Chondrocyte (in vitro differentiated cells): Measurements from ENCODE around the gene ARFGEF3. TPM values are rescaled to one million over a fixed set of nuclear protein-coding genes. Genes with fewer than 3 reads are reported as not detected.

ENCODE experiments used
- DNase-seq: peaks from one replicate; pipeline ENCODE4 v3.0.0; 2021; ENCODE audit warnings: mixed read lengths, low spot score
- H3K27ac Mint-ChIP-seq: one replicate; pipeline ENCODE4 v1.8.0; 2021; ENCODE audit warnings: mild to moderate bottlenecking, moderate library complexity, mixed read lengths; ENCODE audit not compliant: unreplicated experiment
- H3K27me3 Mint-ChIP-seq: 2 replicates; pipeline ENCODE4 v1.8.0; 2021; ENCODE audit warnings: low read depth, mixed read lengths
- H3K36me3 Mint-ChIP-seq: 2 replicates; pipeline ENCODE4 v1.8.0; 2021; ENCODE audit warnings: low read depth, mixed read lengths
- H3K4me1 Mint-ChIP-seq: 2 replicates; pipeline ENCODE4 v1.8.0; 2021; ENCODE audit warnings: low read depth, mild to moderate bottlenecking, mixed read lengths
- H3K4me3 Mint-ChIP-seq: one replicate; pipeline ENCODE4 v1.8.0; 2021; ENCODE audit warnings: mild to moderate bottlenecking, moderate library complexity, mixed read lengths; ENCODE audit not compliant: unreplicated experiment
- H3K9me3 Mint-ChIP-seq: 2 replicates; pipeline ENCODE4 v1.8.0; 2021; ENCODE audit warnings: low read depth, mixed read lengths
- total RNA-seq: library from RNA; stranded (reverse); gene quantifications from 3 replicates; pipeline ENCODE4 v1.2.1, GENCODE V29; 2021
- TF ChIP-seq, protein P1 (sequence below): fragments of 200-600 bp; sonication (generic); IDR thresholded peaks from 2 replicates; pipeline ENCODE4 v1.5.0; 2021; ENCODE audit warnings: antibody characterized with exemption, mild to moderate bottlenecking, moderate library complexity

Gene ARFGEF3
- total RNA-seq, 1 donor from 2014 or later, result 2.7 TPM

DNA sequence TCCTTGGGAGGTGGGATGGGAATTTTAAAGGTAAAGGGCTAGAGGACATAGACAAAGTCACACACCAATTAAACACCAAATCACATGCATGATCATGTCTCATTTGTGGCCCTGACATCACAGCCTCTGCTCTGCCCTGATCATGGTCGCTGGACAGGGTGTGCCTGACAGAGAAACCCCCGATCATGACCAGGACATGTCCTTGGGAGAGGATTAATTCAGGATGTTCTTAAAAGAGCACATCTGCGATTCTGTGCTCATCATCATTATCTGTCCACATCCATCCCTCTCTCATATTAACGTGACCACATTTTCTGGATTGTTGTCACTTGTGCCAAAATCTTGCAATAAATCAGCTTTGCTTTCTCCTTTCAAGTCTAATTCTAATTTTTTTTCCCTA lies 64.2 kb downstream of the ARFGEF3 start:
- H3K4me1 Mint-ChIP-seq, result no peaks in the 10 kb centered on the region
- H3K36me3 Mint-ChIP-seq, result no peaks in the 10 kb centered on the region
- H3K27ac Mint-ChIP-seq, result no peak overlapping the region
- no peak for DNase-seq
- no peak overlapping the region for H3K4me3 Mint-ChIP-seq
- TF ChIP-seq, protein P1, sequence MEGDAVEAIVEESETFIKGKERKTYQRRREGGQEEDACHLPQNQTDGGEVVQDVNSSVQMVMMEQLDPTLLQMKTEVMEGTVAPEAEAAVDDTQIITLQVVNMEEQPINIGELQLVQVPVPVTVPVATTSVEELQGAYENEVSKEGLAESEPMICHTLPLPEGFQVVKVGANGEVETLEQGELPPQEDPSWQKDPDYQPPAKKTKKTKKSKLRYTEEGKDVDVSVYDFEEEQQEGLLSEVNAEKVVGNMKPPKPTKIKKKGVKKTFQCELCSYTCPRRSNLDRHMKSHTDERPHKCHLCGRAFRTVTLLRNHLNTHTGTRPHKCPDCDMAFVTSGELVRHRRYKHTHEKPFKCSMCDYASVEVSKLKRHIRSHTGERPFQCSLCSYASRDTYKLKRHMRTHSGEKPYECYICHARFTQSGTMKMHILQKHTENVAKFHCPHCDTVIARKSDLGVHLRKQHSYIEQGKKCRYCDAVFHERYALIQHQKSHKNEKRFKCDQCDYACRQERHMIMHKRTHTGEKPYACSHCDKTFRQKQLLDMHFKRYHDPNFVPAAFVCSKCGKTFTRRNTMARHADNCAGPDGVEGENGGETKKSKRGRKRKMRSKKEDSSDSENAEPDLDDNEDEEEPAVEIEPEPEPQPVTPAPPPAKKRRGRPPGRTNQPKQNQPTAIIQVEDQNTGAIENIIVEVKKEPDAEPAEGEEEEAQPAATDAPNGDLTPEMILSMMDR, result no peak
- no peaks in the 10 kb centered on the region for H3K27me3 Mint-ChIP-seq
- no peaks in the 10 kb centered on the region for H3K9me3 Mint-ChIP-seq

DNA sequence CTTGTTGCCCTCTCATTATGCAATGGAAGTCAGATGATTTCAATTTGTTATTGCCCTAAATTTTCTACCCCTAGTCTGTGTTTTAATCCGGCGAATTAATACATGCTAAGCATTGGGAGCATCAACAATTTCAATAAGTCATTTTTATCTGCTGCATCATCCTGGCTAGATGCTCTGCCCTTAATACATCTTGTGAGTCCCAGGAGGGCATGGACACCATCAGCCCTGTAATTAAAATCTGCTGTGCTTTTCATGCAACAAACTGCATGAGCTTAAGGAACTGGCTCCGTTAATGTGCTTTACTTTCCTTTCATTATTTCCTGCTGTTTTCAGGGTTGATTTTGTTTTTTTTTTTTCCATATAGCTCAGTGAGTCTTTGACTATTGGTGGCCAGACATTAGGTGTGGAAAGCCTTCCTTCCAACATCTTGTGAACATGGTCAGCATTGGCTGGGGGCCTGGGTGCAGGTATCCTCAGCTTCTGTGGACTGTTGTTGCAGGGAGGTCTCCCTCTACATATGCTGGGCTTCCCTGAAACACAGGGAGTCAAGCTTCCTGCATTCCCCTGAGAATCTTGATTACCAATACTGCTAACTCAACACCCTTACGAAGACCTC lies 65.1 kb downstream of the ARFGEF3 start:
- no peak for DNase-seq
- Mint-ChIP-seq H3K4me1 (no peaks in the 10 kb centered on the region), H3K27me3 (no peaks in the 10 kb centered on the region), H3K27ac (no peak overlapping the region), H3K4me3 (no peak overlapping the region), H3K9me3 (no peaks in the 10 kb centered on the region), H3K36me3 (no peaks in the 10 kb centered on the region)
- TF ChIP-seq, protein P1, result no peak

DNA sequence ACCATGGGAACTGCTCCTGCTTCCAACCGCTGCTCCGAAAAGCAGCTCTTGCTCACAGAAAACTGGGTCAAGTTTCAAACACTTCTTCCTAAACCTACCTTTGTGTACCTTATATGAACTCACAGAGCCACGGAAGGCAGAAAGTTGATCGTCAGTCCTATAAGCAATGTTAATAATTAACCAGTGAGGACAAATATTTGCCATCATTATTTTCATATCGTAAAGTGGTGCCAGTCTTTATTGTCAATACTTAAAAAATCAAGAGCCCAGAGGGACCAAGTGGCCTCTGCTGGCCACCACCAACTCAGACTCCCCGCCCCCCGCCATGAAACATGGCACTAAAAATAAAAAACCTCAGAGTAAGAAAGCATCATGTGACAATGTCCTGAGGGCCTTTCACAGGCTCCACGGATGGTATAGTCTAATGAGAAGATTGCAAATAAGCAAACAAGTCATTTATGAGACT lies 65.6 kb downstream of the ARFGEF3 start:
- TF ChIP-seq, protein P1, result no peak
- no peaks in the 10 kb centered on the region for H3K4me1 Mint-ChIP-seq
- H3K4me3 Mint-ChIP-seq, result no peak overlapping the region
- H3K27ac Mint-ChIP-seq, result no peak overlapping the region
- DNase-seq, result no peak
- no peaks in the 10 kb centered on the region for H3K9me3 Mint-ChIP-seq
- no peaks in the 10 kb centered on the region for H3K27me3 Mint-ChIP-seq
- H3K36me3 Mint-ChIP-seq, result no peaks in the 10 kb centered on the region

DNA sequence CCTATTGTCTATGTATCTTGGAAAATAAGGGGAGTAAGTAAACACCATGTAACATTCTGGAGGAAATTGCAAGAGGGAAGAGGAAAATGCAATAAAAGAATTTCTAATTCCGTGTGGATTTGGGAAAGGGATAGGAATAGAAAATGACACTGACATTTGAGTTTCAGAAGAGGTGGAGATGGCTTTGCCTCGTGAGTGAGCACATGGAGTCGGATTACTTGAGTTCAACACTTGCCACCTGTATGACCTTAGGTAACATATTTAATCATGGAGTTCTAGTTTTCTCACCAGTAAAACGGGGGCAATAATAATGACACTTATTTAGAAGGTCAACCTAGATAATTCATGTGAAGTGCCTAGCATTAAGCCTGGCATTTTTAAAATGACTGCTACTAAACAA lies 67.3 kb downstream of the ARFGEF3 start:
- TF ChIP-seq, protein P1, result no peak
- Mint-ChIP-seq H3K36me3 (no peaks in the 10 kb centered on the region), H3K27ac (no peak overlapping the region), H3K4me3 (no peak overlapping the region), H3K9me3 (no peaks in the 10 kb centered on the region), H3K27me3 (no peaks in the 10 kb centered on the region), H3K4me1 (peaks cover 1% of the 10 kb centered on the region)
- DNase-seq, result no peak

DNA sequence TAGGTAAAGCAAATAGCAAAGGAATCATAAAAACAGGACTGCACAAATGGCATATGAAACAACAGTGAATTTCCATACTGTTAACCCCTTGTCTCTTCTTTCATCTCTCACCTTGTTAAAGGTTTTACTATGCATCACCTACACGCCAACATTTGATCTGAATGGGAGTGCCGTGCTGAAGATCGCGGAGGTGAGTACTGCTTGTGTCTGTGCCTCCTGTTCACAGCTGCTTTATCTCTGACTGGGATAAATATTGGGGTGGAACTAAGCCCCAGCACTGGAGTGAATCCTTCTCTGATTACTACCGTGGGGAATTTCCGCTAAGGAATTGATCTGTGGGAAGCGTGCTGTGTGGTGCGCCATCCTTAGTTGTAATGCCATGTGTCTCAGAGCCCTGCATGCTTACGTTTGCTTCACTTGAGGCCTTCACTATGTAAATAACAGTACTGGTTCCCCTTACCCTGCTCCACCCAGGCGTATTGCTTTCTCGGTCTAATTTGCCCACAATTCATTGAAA lies 68.0 kb downstream of the ARFGEF3 start:
- no peak for DNase-seq
- Mint-ChIP-seq H3K9me3 (no peaks in the 10 kb centered on the region), H3K4me3 (no peak overlapping the region), H3K27me3 (no peaks in the 10 kb centered on the region), H3K36me3 (no peaks in the 10 kb centered on the region), H3K4me1 (peaks cover 8% of the 10 kb centered on the region), H3K27ac (no peak overlapping the region)
- TF ChIP-seq, protein P1, result no peak
